ENCODE data around the gene SPEN.

Gene SPEN

GRCh38 chr1:15953791-15954241, 106.3 kb downstream of the SPEN start:
- no peak for FAIRE-seq
- no peak for DNase-seq (ENCODE audit: extremely low spot score, insufficient read length, low read depth)

GRCh38 chr1:15954316-15954715, 106.8 kb downstream of the SPEN start:
- no peak for DNase-seq (ENCODE audit: extremely low spot score, insufficient read length, low read depth)
- FAIRE-seq: no peak

GRCh38 chr1:15955552-15955951, 108.0 kb downstream of the SPEN start:
- FAIRE-seq: no peak
- no peak for DNase-seq (ENCODE audit: extremely low spot score, insufficient read length, low read depth)

GRCh38 chr1:15956150-15956549, 108.6 kb downstream of the SPEN start:
- FAIRE-seq (no peak), DNase-seq (ENCODE audit: extremely low spot score, insufficient read length, low read depth) (no peak)

- no peak for FAIRE-seq
- no peak for DNase-seq (ENCODE audit: extremely low spot score, insufficient read length, low read depth)
Observed at GRCh38 chr1:15957221-15958095, 110.0 kb downstream of the SPEN start.

- FAIRE-seq (peak; percentile 36), DNase-seq (ENCODE audit: extremely low spot score, insufficient read length, low read depth) (no peak)
Observed at GRCh38 chr1:15958111-15958510, 110.6 kb downstream of the SPEN start.

- FAIRE-seq (no peak), DNase-seq (ENCODE audit: extremely low spot score, insufficient read length, low read depth) (no peak)
Observed at GRCh38 chr1:15958793-15959192, 111.3 kb downstream of the SPEN start.

GRCh38 chr1:15959424-15959823, 111.9 kb downstream of the SPEN start:
- FAIRE-seq (no peak), DNase-seq (ENCODE audit: extremely low spot score, insufficient read length, low read depth) (no peak)

- no peak for FAIRE-seq
- DNase-seq (ENCODE audit: extremely low spot score, insufficient read length, low read depth): no peak
Observed at GRCh38 chr1:15959827-15960446, 112.4 kb downstream of the SPEN start.

- FAIRE-seq (no peak), DNase-seq (ENCODE audit: extremely low spot score, insufficient read length, low read depth) (no peak)
Observed at GRCh38 chr1:15960808-15961207, 113.3 kb downstream of the SPEN start.

GRCh38 chr1:15961492-15961891, 114.0 kb downstream of the SPEN start:
- DNase-seq (ENCODE audit: extremely low spot score, insufficient read length, low read depth) (no peak), FAIRE-seq (no peak)

GRCh38 chr1:15962176-15962575, 114.7 kb downstream of the SPEN start:
- FAIRE-seq (no peak), DNase-seq (ENCODE audit: extremely low spot score, insufficient read length, low read depth) (no peak)

GRCh38 chr1:15962671-15963362, 115.3 kb downstream of the SPEN start:
- DNase-seq (ENCODE audit: extremely low spot score, insufficient read length, low read depth) (no peak), FAIRE-seq (no peak)

GRCh38 chr1:15963363-15963967, 116.0 kb downstream of the SPEN start:
- DNase-seq (ENCODE audit: extremely low spot score, insufficient read length, low read depth) (no peak), FAIRE-seq (peak; percentile 69)

- DNase-seq (ENCODE audit: extremely low spot score, insufficient read length, low read depth) (no peak), FAIRE-seq (peak; percentile 83)
Observed at GRCh38 chr1:15963968-15964648, 116.6 kb downstream of the SPEN start.

- DNase-seq (ENCODE audit: extremely low spot score, insufficient read length, low read depth) (no peak), FAIRE-seq (no peak)
Observed at GRCh38 chr1:15965228-15965767, 117.8 kb downstream of the SPEN start.

- FAIRE-seq: peak; percentile 98
- DNase-seq (ENCODE audit: extremely low spot score, insufficient read length, low read depth): peak; percentile 67
Observed at GRCh38 chr1:15966081-15966955, 118.8 kb downstream of the SPEN start.

GRCh38 chr1:15966956-15967344, 119.4 kb downstream of the SPEN start:
- FAIRE-seq: no peak
- DNase-seq (ENCODE audit: extremely low spot score, insufficient read length, low read depth): no peak

GRCh38 chr1:15968172-15968571, 120.7 kb downstream of the SPEN start:
- FAIRE-seq: no peak
- DNase-seq (ENCODE audit: extremely low spot score, insufficient read length, low read depth): no peak
